GM10847 (cell line): ENCODE data around the gene SHOC2.
A peak's percentile ranks its signal among the peaks of the same experiment; 100 is the strongest.

Experiments
- POLR2A ChIP-seq: IDR thresholded peaks from 2 replicates; pipeline ENCODE4 v1.6.1; 2011; ENCODE audit not compliant: insufficient read length; ENCODE audit errors: extremely low read depth

SHOC2 gene

DNA sequence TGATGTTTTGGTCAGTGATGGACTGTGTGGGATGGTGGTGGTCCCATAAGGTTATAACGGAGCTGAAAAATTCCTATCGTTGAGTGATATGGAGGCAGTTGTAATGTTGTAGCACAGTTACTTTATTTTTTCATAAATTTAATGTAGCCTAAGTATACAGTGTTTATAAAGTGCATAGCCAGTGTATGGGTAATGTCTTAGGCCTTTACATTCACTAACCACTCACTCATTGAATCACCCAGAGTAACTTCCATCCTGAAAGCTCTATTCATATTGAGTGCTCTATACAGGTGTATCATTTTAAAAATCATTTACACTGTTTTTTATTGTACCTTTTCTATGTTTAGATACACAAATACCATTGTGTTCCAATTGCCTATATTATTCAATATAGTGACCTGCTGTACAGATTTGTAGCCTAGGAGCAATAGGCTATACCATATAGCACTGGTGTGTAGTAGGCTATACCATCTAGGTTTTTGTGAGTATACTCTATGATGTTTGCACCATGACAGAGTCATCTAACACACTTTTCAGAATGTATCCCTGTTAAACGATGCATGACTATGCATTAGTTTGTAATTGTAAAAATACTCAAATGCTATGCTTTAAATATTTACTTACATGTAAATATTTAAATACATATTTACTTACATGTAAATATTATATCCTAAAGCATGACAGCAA, 26.7 kb upstream of the SHOC2 start:
- TF ChIP-seq POLR2A, result no peak

- no peak for TF ChIP-seq POLR2A
Measured at GRCh38 chr10:110893559-110894179, 25.7 kb upstream of the SHOC2 start.

- TF ChIP-seq POLR2A, result no peak
Measured at GRCh38 chr10:110897184-110897583, 22.2 kb upstream of the SHOC2 start.

DNA sequence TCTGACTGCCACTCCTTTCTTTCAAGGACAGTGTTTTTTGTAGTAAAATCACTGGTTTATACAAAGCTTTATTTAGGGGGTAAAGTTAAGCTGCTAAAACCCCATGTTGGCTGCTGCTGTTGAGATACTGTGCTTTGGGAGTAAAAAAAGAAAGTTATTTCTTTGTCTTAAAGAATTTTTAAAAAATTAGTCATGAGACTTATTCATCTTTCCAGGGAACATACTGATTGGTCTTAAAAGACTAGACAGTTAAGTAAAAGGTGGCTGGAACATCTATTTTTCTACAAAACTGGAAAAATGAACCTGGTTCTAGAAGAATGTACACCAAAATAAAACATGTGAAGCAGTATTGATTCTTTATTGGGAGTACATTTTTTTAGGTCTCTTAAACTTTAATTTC, 21.0 kb upstream of the SHOC2 start:
- TF ChIP-seq POLR2A, result no peak

DNA sequence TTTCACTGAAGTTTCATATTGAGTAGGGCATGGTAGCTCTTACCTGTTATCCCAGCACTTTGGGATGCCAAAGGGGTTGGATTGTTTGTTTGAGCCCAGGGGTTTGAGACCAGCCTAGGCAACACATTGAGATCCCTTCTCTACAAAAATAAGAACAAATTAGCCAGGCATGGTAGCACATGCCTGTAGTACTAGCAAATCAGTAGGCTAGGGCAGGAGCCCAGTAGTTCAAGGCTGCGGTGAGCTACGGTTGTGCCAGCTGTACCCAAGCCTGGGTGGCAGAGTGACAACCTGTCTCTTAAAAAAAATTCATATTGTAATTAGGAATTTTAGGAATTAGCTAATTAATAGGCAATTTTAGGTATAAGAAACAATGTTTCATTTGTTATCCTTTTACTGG, 18.4 kb upstream of the SHOC2 start:
- TF ChIP-seq POLR2A, result no peak

DNA sequence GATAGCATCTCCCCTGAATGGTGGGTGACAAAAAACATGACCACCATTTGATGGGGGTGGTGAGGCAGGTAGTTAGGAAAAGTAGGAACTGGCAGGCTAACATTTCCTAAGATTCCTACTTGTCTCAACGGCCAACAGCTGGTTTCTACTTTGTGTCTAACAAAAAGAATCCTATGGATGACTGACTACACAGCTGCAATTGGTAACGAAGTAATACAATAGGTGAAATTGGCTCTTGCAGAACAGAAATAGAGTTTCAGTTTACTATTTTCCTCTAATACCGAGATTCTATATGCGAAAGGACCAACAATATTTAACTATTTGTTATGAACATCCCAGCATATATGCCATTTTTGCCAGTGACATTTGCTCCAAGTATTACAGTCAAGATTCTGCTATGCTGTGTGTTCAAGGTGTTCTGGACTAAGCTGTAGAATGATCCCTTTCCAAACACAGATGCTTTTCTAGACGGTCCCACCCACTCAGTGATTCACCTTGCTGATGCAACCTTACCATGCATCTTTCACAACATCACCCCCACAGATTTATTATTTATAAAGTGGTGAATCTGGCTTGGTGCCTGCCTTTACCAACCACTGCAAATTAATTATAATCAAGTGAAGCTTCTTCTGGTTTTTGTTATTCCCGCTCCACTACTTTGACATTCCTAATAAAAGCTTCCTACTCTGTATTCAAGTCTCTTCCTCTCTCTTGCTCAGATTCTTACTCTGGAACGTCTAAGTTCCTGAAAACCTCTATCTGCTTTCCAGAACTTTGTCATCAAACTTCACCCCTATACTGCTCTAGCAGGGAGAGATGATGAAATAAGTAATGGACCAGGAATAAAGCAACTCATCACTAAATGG, 17.2 kb upstream of the SHOC2 start:
- TF ChIP-seq POLR2A, result no peak

- TF ChIP-seq POLR2A, result no peak
Measured at GRCh38 chr10:110903280-110904278, 15.8 kb upstream of the SHOC2 start.

DNA sequence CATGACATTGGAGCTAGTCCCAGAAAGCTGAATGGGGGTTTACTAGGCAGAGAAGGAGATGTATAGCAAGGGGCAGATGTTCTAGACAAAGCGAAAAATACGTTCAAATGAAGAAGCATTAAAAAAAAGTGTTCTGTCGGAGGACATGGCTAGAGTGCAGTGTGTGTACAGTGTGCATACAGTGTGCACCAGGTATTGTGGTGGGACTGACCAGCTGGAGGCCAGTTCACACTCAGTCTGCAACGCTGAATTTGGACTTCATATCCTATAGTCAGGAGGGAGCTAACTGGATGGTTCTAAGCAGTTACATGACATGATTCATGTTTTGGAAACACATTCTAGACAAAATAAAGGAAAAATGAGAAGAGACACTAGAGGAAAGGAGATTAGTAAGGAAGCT, 9.3 kb upstream of the SHOC2 start:
- no peak for TF ChIP-seq POLR2A

DNA sequence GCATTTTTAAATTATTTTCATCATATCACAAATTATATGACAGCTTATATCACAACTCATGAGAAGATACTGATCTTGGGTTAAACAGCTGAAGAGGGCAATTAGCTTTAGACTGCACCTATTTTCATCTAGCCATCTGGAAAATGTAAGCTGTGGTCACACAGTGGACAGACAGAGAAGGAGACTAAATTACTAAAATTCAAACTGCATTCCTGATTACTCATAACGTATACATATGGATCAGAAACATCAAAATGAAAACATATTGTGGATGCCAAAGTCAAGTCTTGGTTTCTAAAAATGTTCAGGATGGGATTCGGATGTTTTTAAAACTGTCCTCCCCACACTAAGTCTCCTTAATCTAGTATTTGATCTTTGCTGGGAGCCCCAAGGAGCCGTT, 7.0 kb upstream of the SHOC2 start:
- no peak for TF ChIP-seq POLR2A

DNA sequence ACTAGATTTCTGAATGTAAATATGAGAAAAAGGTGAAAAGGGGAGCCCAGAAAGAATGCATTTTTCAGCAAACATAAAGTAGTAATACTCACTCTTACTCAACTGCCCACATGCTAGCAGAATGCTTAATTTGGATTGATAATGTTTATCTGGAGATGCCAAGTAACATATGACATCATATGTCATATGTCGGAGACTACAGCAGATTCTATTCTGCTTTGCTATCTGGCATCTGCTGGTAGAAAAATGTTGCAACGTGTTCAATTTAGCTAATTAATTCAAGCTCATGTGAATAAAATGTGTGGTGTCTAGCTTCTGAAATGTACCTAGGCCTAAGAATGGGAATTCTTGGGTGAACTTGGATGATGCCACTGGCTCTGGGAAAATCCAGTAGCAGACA, 5.0 kb upstream of the SHOC2 start:
- no peak for TF ChIP-seq POLR2A

- TF ChIP-seq POLR2A, result no peak
Measured at GRCh38 chr10:110915035-110915434, 4.4 kb upstream of the SHOC2 start.

DNA sequence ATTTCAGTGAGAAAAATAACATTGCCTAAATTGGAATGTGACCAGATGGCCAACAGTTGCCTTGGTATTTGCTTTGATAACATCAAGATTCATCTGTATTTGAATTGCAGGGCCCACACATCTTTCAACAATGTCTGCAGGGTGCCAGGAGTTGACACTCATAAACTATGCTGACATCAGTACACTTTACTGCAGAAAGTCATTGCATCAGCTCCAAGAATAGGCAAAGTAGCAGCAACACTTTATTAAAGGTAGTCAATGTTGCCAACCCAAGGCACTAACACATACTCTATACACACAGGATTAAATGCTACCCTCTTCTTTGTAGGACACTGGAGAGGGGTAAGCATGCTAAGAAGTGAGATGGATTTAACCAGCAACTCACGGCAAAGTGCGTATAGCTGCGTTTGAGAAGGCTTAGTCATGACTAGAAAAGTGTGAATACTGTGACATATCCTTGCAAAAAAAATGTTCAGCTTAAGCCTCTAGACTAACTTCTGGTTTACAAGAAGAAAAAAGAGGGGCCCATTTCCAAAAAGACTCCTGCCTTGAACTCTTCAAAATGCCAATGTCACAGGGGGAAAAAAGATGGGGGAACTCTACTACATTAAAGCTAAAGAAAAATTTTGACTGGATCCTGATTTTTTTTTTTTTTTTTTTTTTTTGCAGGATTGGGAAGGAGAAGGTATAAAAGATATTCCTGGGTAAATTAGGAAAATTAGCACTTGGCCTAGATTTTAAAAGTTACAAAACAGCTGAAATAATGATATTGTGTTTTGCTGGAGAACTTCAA, 2.7 kb upstream of the SHOC2 start:
- TF ChIP-seq POLR2A, result no peak

- TF ChIP-seq POLR2A, result no peak
Measured at GRCh38 chr10:110918269-110918642, 1.1 kb upstream of the SHOC2 start.

DNA sequence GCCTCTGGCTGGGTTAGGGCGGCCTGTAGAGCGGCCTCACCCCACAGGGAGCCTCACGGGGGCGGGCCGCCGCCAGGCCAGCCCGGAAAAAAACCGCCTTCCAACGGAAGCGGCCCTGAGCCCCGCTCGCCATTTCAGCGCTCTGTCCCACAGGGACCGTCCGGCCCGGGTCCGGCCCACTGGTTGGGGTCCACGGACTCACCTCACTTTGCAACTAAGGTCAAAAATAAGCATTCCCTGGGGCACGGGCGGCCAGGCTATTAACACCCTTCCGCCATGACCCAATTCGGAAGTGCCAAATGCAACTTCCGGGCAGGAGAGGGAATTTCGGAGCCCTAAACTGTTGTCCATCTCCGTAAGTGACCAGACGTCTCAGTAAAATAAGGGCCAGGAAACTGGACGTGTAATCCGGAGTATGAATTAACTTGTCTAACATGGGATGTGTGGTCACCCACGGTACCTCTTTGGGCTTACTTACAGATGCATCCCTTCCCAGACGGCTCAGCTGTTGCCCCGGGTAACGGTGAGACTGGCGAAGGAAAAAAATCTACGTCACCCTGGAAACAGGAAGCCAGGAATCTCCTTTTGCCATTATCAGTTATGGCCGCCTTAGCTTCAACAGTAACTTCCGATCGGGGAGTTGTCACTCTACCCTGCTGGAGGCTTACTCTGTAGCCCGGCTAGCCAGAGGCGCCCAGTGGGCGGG, 608 bp upstream of the SHOC2 start, which contains the start of gene BBIP1:
BBIP1 (minus strand) TSS at position 538 of the 706 bp plus-strand sequence. CDS start 1,023 bp downstream, outside the sequence.
- TF ChIP-seq POLR2A, result peak; percentile 58
